GM18909 (cell line): Measurements from ENCODE around the gene PRAMEF18.
"Not testable (repeated sequence)": the region's sequence is repeated elsewhere in the genome, so short reads cannot be mapped to it uniquely, and the experiment has no call there.

Source experiments
- ATAC-seq: cut with Tn5 transposase; IDR thresholded peaks from one replicate; pipeline ENCODE4 v1.9.1; 2021; ENCODE audit warnings: mild to moderate bottlenecking; ENCODE audit not compliant: unreplicated experiment, poor library complexity

The PRAMEF18 gene, protein sequence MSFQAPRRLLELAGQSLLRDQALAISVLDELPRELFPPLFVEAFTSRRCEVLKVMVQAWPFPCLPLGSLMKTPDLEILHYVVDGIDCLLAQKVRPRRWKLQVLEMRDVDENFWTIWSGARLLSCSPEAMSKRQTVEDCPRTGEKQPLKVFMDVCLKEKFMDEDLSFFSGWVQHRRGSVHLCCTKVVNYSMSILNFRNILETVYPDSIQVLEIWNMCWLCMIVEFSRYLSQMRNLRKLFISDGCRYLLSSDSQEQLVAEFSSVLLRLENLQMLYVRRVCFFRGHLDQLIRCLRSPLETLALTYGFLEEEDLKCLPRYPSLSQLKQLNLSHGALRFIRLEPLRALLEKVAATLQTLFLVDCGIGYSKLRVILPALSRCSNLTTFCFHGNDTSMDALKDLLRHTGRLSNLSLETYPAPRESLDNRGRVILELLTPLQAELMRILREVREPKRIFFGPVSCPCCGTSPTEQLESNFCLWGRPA

DNA sequence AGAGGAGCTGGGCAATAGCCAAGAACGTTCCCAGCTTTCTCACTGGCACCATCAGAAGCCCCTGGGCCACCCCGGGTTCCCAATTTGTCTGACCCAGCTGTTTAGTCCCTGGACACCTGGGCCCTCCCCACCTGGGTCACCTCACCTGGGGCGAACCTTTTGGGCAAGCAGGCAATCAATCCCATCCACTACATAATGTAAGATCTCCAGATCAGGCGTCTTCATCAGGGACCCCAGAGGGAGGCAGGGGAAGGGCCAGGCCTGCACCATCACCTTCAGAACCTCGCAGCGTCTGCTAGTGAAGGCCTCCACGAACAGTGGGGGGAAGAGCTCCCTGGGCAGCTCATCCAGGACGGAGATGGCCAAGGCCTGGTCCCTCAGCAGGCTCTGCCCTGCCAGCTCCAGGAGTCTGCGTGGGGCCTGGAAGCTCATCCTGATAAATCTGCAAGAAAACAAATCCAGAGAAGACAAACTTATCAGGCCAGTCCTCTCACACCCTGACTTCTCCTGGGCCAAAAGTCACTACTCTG, at the start of gene PRAMEF18:
PRAMEF18 (minus strand) TSS at position 480 of the 530 bp plus-strand sequence; CDS start at position 432, 48 bp downstream.
- ATAC-seq = not testable (repeated sequence)

DNA sequence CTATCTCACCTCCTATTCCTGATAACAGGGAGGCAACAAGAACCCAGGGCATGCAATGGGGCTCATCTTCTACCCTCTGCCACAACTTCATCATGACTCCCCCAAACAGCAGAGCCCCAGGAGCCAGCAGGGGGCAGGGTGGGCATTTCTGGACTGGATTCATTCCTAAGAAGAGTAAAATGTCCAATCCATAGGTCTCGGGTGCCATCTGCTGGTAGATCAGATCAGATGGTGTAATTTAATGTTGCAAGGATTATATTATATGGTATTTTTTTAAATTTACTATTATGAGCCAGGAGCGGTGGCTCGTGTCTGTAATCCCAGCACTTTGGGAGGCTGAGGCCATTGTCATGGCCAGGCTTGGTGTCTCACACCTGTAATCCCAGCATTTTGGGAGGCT, 39.2 kb upstream of the PRAMEF18 start:
- not testable (repeated sequence) for ATAC-seq

DNA sequence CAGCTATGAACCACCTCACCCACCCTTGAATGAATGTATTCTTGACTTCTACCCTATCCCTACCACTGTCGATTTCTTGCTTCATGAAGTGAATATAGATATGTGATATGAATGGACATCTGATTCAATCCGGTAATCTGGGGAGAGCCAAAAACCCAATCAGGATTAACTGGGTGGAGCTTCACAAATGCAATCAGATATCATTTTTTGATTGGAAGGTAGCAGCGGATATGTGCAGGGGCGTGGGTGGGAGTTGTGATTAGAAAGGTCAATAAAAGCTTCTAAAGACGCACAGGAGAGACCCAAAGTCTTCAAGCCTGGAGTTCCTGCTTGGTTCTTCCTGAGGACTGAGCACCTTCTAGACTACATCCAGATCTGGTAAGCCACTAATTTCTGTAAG, 27.9 kb upstream of the PRAMEF18 start, which contains the start of gene PRAMEF5:
PRAMEF5 (plus strand) TSS at position 301 of the 400 bp plus-strand sequence. CDS start 5,071 bp downstream, outside the sequence.
- not testable (repeated sequence) for ATAC-seq

DNA sequence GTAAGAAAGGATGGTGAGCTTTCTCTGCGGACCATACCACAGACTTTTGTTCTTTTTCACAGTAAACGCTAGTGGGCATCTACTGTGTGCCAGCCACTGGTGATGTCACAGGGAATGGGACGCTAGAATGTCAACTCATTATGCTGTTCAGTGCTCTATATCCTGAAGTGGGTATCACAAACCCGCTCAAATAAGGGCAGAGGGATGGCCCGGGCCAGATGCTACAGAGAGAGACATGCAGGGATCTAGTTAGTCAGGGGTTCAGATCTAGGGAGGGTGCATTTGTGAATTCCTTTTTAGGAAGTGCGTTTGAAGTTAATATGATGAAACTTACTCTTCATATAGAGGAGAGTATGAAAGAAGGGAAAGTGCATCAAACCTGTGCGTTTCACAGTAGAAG, 21.2 kb upstream of the PRAMEF18 start:
- not testable (repeated sequence) for ATAC-seq

DNA sequence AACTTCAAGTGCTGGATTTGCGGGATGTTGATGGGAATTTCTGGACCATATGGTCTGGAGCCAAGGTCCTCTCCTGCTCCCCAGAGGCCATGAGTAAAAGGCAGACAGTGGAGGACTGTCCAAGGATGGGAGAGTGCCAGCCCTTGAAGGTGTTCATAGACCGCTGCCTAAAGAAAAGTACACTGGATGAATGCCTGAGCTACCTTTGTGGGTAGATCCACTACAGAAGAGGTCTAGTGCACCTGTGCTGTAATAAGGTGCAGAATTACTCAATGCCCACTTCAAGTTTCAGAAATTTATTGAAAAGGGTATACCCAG, 20.6 kb upstream of the PRAMEF18 start:
- not testable (repeated sequence) for ATAC-seq

DNA sequence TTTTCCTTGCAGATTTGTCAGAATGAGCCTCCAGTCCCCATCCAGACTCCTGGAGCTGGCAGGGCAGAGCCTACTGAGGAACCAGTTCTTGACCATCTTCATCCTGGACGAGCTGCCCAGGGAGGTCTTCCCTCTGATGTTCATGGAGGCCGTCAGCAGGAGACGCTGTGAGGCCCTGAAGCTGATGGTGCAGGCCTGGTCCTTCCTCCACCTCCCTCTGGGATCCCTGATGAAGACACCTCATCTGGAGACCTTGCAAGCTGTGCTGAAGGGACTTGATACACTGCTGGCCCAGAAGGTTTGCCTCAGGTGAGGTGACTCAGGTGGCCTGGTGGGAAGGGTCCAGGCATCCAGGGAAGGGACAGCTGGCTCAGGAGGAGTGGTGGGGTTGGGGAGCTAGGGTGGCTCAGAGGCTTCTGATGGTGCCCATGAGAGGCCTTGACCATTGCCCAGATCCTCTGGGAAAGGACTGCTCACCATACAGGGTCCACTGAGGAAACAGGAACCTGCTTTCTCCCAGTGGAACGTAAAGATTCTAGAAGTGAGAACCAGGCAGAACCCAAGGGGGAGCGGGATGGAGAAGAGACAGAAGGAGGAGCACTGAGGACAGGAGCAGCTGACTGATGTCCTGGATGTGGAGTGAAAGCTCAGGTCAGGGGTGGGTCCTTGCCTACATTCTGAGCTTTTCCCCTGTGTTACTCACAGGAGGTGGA, 20.0 kb upstream of the PRAMEF18 start:
- ATAC-seq = not testable (repeated sequence)

DNA sequence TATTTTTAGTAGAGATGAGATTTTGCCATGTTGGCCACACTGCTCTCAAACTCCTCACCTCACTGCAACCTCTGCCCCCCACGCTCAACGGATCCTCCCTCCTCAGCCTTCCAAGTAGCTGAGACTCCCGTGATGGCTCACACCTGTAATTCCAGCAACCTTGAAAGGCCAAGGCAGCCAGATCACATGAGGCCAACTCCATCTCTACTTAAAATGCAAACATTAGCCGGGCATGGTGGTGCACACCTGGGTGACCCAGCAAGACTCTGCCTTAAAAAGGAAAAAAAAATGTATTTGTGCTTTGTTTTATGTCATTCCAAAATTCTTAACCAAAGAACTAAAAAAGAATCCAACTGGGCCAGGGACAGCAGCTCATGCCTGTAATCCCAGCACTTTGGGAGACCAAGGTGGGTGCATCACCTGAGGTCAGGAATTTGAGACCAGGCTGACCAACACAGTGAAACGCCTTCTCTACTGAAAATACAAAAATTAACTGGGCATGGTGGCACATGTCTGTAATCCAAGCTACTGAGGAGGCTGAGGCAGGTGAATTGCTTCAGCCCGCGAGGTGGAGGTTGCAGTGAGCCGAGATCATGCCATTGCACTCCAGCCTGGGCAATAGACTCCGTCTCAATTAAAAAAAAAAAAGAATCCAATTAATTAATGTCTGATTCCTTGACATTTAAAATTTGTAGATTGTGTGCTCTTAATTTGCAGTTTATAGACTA, 17.7 kb upstream of the PRAMEF18 start:
- ATAC-seq = not testable (repeated sequence)

DNA sequence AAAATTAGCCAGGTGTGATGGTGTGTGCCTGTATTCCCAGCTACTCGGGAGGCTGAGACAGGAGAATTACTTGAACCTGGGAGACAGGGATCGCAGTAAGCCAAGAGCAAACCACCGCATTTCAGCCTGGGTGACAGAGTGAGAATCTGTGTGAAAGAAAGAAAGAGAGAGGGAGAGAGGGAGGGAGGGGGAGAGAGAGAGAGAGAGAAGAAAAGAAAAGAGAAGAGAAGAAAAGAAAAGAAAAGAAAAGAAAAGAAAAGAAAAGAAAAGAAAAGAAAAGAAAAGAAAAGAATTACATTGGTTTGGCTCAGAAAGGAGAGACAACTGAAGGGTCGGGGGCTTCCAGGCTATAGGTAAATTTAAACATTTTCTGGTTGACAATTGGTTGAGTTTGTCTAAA, 13.7 kb upstream of the PRAMEF18 start:
- not testable (repeated sequence) for ATAC-seq

DNA sequence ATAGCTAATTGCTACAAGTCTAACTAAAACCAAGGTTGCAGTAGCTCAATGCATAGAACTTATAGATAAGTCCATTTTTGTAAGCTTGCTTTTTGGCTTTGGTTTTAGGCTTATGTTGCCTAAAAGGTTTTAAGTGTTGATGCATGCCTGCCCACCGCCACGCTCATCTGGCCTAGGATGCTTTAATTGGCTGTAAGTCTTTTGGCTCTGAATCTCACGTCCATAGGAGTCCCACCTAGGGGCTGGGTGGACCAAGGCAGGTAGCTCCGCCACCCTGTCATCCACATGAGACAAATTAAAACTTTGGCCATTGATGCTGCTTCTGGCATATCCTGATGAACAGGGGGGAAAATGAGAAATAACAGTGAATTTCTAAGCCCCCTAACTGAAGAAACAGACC, 11.6 kb upstream of the PRAMEF18 start:
- ATAC-seq = not testable (repeated sequence)

DNA sequence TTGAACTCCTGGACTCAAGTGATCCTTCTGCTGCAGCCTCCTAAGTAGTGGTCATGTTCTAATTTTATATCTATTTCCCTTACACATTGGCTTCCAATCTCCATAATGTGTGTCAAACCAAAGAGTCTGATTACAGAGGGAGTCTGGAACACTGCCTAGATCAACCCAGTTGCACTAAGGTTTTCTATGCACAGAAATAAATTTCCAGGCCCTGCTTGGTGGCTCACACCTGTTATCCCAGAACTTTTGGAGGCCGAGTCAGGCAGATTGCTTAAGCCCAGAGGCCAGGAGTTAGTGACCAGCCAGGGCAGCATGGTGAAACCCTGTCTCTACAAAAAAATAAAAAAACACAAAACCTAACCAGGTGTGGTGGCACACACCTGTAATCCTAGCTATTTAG, 8.1 kb upstream of the PRAMEF18 start:
- ATAC-seq = not testable (repeated sequence)

DNA sequence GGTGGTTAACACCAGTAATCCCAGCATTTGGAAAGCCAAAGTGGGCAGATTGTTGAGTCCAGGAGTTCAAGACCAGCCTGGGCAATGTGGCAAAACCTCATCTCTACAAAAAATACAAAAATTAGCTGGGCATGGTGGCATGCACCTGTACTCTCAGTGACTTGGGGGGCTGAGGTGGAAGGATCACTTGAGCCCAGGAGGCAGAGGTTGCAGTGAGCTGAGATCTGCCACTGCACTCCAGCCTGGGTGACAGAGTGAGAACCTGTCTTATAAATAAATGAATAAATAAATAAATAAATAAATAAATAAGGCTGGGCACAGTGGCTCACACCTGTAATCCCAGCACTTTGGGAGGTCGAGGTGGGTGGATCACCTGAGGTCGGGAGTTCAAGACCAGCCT, 6.1 kb upstream of the PRAMEF18 start:
- ATAC-seq = not testable (repeated sequence)

DNA sequence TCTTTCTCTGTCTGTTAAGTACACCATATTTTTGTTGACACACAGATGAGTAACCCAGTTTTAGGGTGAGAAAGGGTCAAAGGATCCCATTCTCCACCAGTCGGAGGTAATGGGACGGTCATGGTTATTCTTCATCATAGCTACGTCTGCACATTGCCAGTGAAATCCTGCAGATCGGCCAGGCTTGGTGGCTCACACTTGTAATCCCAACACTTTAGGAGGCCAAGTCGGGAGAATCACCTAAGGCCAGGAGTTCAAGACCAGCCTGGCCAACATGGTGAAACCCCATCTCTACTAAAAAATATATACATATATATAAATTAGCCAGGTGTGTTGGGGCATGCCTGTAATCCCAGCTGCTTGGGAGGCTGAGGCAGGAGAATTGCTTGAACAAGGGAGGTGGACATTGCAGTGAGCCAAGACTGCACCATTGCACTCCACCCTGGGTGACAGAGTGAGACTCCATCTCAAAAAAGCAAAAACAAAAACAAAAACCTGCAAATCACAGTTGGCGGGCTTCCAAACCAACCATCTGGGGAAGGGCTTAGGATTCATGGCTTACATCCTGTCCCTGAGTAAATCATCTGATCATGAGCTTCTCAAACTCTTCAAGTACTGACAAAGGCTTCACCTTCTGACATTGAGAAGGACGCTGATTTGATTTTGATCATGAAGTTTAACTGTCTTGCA, 5.3 kb upstream of the PRAMEF18 start:
- ATAC-seq = not testable (repeated sequence)

DNA sequence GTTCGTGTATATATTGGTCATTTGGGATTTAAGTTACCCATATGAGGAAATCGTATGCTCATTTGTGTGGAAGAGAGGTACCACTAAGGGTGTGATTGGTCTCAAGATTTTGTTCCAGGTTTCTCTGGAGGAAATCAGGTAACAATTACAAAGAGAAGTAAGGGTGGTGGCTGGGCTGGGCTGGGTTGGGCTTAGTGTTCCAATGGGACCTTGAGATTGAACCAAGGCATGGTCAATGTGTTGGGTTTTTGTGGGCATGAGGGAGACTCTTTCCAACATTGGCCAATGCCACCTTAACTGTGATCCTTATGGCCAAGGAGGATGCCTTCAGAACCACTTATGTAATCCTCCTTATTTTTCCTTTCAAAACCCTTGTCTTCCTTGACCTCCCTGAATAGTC, 4.6 kb upstream of the PRAMEF18 start:
- ATAC-seq = not testable (repeated sequence)

DNA sequence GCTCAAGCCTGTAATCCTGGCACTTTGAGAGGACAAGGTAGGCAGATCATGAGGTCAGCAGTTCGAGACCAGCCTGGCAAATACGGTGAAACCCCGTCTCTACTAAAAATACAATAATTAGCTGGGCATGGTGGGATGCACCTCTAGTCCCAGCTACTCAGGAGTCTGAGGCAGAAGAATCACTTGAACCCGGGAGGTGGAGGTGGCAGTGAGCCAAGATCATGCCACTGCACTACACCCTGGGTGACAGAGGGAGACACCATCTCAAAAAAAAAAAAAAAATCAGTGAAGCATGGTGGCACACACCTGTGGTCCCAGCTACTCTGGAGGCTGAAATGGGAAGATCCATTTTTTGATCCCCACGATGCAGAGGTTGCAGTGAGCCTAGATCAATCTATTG, 4.1 kb upstream of the PRAMEF18 start:
- not testable (repeated sequence) for ATAC-seq

DNA sequence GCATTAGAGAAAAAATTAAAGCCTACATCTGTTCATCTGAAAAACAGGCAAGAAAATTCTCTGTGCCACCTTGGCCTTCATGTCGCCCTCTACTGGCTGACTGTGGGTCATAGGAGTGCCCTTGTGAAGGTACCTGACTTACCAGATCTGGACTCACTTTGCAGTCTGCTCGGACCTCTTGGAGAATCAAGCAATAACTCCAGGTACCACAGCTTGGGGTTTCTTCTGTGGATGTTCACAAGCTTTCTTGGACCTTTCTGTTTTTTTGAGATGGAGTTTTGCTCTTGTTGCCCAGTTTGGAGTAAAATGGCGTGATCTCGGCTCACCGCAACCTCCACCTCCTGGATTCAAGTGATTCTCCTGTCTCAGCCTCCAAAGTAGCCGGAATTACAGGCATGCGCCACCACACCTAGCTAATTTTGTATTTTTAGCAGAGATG, 2.4 kb upstream of the PRAMEF18 start:
- ATAC-seq = no peak

DNA sequence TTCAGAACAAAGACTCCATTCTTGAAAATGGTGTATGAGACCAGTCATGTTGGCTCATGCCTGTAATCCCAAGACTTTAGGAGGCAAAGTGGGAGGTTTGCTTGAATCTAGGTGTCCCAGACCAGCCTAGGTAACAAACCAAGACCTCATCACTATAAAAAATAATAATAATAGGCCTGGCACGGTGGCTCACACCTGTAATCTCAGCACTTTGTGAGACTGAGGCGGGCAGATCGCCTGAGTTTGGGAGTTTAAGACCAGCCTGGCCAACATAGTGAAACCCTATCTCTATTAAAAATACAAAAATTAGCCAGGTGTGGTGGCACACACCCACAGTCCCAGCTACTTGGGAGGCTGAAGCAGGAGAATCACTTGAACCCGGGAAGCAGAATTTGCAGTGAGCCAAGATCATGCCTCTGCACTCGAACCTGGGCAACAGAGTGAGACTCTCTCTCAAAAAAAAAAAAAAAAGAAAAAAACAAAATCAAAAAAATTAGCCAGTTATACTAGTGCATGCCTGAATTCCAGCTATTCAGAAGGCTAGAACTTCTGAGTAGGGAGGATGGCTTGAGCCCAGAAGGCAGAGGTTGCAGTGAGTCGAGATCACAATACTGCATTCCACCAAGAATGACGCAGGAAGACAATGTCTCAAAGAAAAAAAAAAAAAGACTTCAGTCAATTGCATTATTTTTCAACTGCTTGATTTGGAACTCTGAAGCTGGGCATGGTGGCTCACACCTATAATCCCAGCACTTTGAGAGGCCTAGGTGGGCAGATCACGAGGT, 1.5 kb upstream of the PRAMEF18 start:
- ATAC-seq = not testable (repeated sequence)

DNA sequence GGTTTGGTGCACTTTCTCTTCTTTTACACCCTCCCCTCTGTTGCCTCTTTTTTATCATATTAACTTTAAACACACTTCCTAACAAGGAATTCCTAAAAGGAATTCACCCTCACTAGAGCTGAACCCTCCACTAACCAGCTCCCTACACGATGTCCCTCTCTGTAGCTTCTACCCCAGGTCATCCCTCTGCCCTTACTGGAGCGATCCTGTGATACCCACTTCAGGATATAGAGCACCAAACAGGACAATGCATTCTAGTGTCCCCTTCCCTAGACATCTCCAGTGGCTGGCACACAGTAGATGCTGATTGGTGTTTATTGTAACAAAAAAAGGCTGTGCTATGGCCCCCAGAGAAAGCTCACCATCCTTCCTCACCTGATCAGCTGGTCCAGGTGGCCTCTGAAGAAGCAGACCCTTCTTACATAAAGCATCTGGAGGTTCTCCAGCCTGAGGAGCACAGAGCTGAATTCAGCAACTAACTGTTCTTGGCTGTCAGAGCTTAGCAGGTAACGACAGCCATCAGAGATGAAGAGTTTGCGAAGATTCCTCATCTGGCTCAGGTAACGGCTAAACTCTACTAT, 1.4 kb downstream of the PRAMEF18 start:
- ATAC-seq = no peak

DNA sequence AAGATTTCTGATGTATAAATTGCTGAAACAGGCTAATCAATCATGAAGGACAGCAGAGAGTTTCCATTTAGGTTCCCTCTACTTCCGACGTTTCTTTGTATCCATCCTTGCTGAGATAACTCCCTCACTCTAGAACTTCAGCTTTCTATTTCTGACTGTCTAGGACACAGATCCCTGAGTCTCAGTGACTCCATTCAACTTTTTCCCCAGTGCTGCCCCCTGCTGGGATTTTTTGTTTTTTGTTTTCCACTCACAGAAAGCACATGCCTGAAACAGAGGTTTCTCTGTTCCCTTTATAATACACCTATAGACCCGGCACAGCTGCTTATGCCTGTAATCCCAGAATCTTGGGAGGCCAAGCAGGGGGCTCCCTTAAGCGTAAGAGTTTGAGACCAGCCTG, 3.2 kb downstream of the PRAMEF18 start:
- ATAC-seq = not testable (repeated sequence)

DNA sequence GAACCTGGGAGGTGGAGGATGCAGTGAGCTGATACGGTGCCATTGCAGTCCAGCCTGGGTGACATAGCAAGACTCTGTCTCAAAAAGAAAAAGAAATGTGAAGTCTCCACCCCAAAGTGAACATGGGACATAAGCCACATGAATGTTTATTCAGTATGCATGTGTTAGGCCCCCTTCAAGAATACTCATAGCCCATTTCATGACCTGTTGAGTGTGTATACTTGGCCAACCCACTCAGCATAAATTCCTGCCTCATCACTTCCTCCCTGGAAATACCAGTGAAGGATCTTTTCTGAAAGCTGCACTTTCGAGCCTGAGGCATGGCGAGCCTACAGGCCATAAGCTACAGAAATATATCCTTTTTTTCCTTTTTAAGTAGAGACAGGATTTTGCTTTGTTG, 6.8 kb downstream of the PRAMEF18 start:
- ATAC-seq = not testable (repeated sequence)
